IMR-90 (cell line): ENCODE data around the gene FSIP1.

Experiments
- MAFK ChIP-seq: IDR thresholded peaks from 2 replicates; pipeline ENCODE4 v1.6.1; 2012; ENCODE audit warnings: low read depth, low read length, improper control_type of control experiment
- MXI1 ChIP-seq: IDR thresholded peaks from 2 replicates; pipeline ENCODE4 v1.6.1; 2012; ENCODE audit warnings: low read depth, mild to moderate bottlenecking, low read length, moderate library complexity, borderline replicate concordance
- POLR2A ChIP-seq: IDR thresholded peaks from 2 replicates; pipeline ENCODE4 v1.6.1; 2012; ENCODE audit warnings: mild to moderate bottlenecking, low read depth, low read length
- RCOR1 ChIP-seq: IDR thresholded peaks from 2 replicates; pipeline ENCODE4 v1.6.1; 2012; ENCODE audit warnings: mild to moderate bottlenecking, low read length, improper control_type of control experiment; ENCODE audit not compliant: insufficient replicate concordance
- TF ChIP-seq, protein P1 (sequence below): conservative IDR thresholded peaks from 2 replicates; pipeline ENCODE4 v1.5.1; 2012; ENCODE audit warnings: mild to moderate bottlenecking, low read depth, low read length, improper control_type of control experiment

DNA sequence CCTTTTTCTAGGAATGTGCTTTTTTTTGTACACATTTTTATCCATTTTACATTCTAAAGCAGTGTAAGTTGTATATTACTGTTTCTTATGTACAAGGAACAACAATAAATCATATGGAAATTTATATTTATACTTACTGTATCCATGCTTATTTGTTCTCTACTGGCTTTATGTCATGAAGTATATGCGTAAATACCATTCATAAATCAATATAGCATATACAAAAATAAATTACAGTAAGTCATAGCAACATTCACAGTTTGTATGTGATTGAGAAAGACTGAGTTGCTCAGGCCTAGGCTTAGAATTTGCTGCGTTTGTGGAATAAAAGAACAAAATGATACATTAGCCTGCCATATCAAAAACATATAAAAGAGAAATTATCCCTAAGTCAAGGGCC lies 185.3 kb downstream of the FSIP1 start:
- TF ChIP-seq RCOR1 (no peak), POLR2A (no peak), MAFK (no peak), MXI1 (no peak)
- TF ChIP-seq, protein P1, sequence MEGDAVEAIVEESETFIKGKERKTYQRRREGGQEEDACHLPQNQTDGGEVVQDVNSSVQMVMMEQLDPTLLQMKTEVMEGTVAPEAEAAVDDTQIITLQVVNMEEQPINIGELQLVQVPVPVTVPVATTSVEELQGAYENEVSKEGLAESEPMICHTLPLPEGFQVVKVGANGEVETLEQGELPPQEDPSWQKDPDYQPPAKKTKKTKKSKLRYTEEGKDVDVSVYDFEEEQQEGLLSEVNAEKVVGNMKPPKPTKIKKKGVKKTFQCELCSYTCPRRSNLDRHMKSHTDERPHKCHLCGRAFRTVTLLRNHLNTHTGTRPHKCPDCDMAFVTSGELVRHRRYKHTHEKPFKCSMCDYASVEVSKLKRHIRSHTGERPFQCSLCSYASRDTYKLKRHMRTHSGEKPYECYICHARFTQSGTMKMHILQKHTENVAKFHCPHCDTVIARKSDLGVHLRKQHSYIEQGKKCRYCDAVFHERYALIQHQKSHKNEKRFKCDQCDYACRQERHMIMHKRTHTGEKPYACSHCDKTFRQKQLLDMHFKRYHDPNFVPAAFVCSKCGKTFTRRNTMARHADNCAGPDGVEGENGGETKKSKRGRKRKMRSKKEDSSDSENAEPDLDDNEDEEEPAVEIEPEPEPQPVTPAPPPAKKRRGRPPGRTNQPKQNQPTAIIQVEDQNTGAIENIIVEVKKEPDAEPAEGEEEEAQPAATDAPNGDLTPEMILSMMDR: no peak
